HL-60/S4 treated with retinoic acid at 250 ng/mL for 4 days and 3 days (cell line): ENCODE measurements around the gene LGALS9C.
"Not testable (repeated sequence)": the region's sequence is repeated elsewhere in the genome, so short reads cannot be mapped to it uniquely, and the experiment has no call there.

ENCODE experiments used
- in situ Hi-C: fragments of 300-500 bp; cut with MboI; formaldehyde crosslinking; loops from 2 replicates; pipeline ENCODE4 v1.7.0; 2022; ENCODE audit warnings: low sequenced_read_pairs

Gene LGALS9C

GRCh38 chr17:18478362-18478761 is 1.8 kb downstream of the LGALS9C start:
- in situ Hi-C loops: not testable (repeated sequence)

GRCh38 chr17:18478977-18479595 is 2.5 kb downstream of the LGALS9C start:
- in situ Hi-C loops: not testable (repeated sequence)

GRCh38 chr17:18481775-18482174 is 5.2 kb downstream of the LGALS9C start:
- in situ Hi-C loops: not testable (repeated sequence)

GRCh38 chr17:18485936-18486464 is 9.4 kb downstream of the LGALS9C start:
- in situ Hi-C loops: not testable (repeated sequence)

GRCh38 chr17:18487633-18488032 is 11.0 kb downstream of the LGALS9C start:
- in situ Hi-C loops: not testable (repeated sequence)

- in situ Hi-C loops: not testable (repeated sequence)
Measured at GRCh38 chr17:18488622-18489021, 12.0 kb downstream of the LGALS9C start.

GRCh38 chr17:18490016-18490415 is 13.4 kb downstream of the LGALS9C start:
- in situ Hi-C loops: not testable (repeated sequence)

GRCh38 chr17:18492712-18493480 is 16.3 kb downstream of the LGALS9C start:
- in situ Hi-C loops: not testable (repeated sequence)

GRCh38 chr17:18494250-18494768 is 17.7 kb downstream of the LGALS9C start:
- in situ Hi-C loops: not testable (repeated sequence)

GRCh38 chr17:18497044-18497443 is 20.5 kb downstream of the LGALS9C start:
- in situ Hi-C loops: not testable (repeated sequence)

GRCh38 chr17:18499100-18499499 is 22.5 kb downstream of the LGALS9C start:
- in situ Hi-C loops: not testable (repeated sequence)

GRCh38 chr17:18499756-18500155 is 23.2 kb downstream of the LGALS9C start:
- in situ Hi-C loops: not testable (repeated sequence)

GRCh38 chr17:18500281-18500680 is 23.7 kb downstream of the LGALS9C start:
- in situ Hi-C loops: not testable (repeated sequence)

- in situ Hi-C loops: not testable (repeated sequence)
Measured at GRCh38 chr17:18500816-18501215, 24.2 kb downstream of the LGALS9C start.

GRCh38 chr17:18503221-18503620 is 26.6 kb downstream of the LGALS9C start:
- in situ Hi-C loops: not testable (repeated sequence)

GRCh38 chr17:18507729-18508128 is 31.1 kb downstream of the LGALS9C start:
- in situ Hi-C loops: not testable (repeated sequence)

- in situ Hi-C loops: not testable (repeated sequence)
Measured at GRCh38 chr17:18508667-18509066, 32.1 kb downstream of the LGALS9C start.

GRCh38 chr17:18521100-18521499 is 44.5 kb downstream of the LGALS9C start:
- in situ Hi-C loops: not testable (repeated sequence)

GRCh38 chr17:18525015-18525414 is 48.4 kb downstream of the LGALS9C start:
- in situ Hi-C loops: not testable (repeated sequence)

GRCh38 chr17:18526168-18526800 is 49.7 kb downstream of the LGALS9C start:
- in situ Hi-C loops: not testable (repeated sequence)

GRCh38 chr17:18527354-18527753 is 50.8 kb downstream of the LGALS9C start:
- in situ Hi-C loops: not testable (repeated sequence)
